Thyroid gland (tissue), 4 donors: ENCODE data around the gene CALU.

ENCODE experiments used
- CTCF ChIP-seq, 6 experiments: fragments of 200-600 bp in 3 of 6; fragments of 450-650 bp in 3 of 6; sonication (generic) in 3 of 6; IDR thresholded peaks; one replicate each; pipeline ENCODE4 v1.5.1; 2016 to 2019; ENCODE audit warnings: antibody characterized with exemption in 6 of 6, mild to moderate bottlenecking in 2 of 6, inconsistent platforms in 1 of 6, moderate library complexity in 1 of 6
- POLR2A ChIP-seq, 2 donors: fragments of 450-650 bp; IDR thresholded peaks; one replicate each; pipeline ENCODE4 v1.6.1; 2017; ENCODE audit warnings: antibody characterized with exemption in 2 of 2, mild to moderate bottlenecking in 2 of 2, moderate library complexity in 1 of 2

GRCh38 chr7:128747327-128748079 is 8.3 kb downstream of the CALU start:
- no peak for TF ChIP-seq CTCF (IDR thresholded peaks at IDR 0.05)
- no peak for TF ChIP-seq POLR2A (IDR thresholded peaks at IDR 0.05)
